Glutamatergic neuron (in vitro differentiated cells): ENCODE data around the gene RXFP2. TPM values are rescaled to one million over a fixed set of nuclear protein-coding genes. Genes with fewer than 3 reads are reported as not detected.

Experiments used
- DNase-seq: peaks from one replicate; pipeline ENCODE4 v3.0.0; 2022
- H3K27ac Mint-ChIP-seq: one replicate; pipeline ENCODE4 v1.8.0; 2020; ENCODE audit warnings: mild to moderate bottlenecking, mixed read lengths, inconsistent platforms; ENCODE audit not compliant: unreplicated experiment
- H3K27me3 Mint-ChIP-seq: one replicate; pipeline ENCODE4 v1.8.0; 2020; ENCODE audit warnings: mild to moderate bottlenecking, moderate library complexity, mixed read lengths, inconsistent platforms; ENCODE audit not compliant: unreplicated experiment
- H3K36me3 Mint-ChIP-seq: one replicate; pipeline ENCODE4 v1.8.0; 2020; ENCODE audit warnings: mild to moderate bottlenecking, mixed read lengths, inconsistent platforms; ENCODE audit not compliant: unreplicated experiment
- H3K4me1 Mint-ChIP-seq: one replicate; pipeline ENCODE4 v1.8.0; 2020; ENCODE audit warnings: mild to moderate bottlenecking, low read depth, mixed read lengths, inconsistent platforms; ENCODE audit not compliant: unreplicated experiment
- H3K4me3 Mint-ChIP-seq: one replicate; pipeline ENCODE4 v1.8.0; 2020; ENCODE audit warnings: mild to moderate bottlenecking, mixed read lengths, inconsistent platforms; ENCODE audit not compliant: unreplicated experiment
- H3K9me3 Mint-ChIP-seq: one replicate; pipeline ENCODE4 v1.8.0; 2020; ENCODE audit warnings: mild to moderate bottlenecking, moderate library complexity, mixed read lengths, inconsistent platforms; ENCODE audit not compliant: unreplicated experiment
- total RNA-seq: library from RNA; stranded (reverse); fragmentation: NEBNext Ultra II Directional; extraction: Animal tissue kit (Norgen Biotek cat#: 25700); gene quantifications from one replicate; pipeline ENCODE4 v1.2.1, GENCODE V29; 2021; ENCODE audit not compliant: unreplicated experiment
- TF ChIP-seq, protein P1 (sequence below): fragments of 200-600 bp; sonication (generic); IDR thresholded peaks from one replicate; pipeline ENCODE4 v1.5.0; 2021; ENCODE audit not compliant: partially characterized antibody, unreplicated experiment

Gene RXFP2
- total RNA-seq, 1 donor from 2014 or later = not detected

- TF ChIP-seq, protein P1, sequence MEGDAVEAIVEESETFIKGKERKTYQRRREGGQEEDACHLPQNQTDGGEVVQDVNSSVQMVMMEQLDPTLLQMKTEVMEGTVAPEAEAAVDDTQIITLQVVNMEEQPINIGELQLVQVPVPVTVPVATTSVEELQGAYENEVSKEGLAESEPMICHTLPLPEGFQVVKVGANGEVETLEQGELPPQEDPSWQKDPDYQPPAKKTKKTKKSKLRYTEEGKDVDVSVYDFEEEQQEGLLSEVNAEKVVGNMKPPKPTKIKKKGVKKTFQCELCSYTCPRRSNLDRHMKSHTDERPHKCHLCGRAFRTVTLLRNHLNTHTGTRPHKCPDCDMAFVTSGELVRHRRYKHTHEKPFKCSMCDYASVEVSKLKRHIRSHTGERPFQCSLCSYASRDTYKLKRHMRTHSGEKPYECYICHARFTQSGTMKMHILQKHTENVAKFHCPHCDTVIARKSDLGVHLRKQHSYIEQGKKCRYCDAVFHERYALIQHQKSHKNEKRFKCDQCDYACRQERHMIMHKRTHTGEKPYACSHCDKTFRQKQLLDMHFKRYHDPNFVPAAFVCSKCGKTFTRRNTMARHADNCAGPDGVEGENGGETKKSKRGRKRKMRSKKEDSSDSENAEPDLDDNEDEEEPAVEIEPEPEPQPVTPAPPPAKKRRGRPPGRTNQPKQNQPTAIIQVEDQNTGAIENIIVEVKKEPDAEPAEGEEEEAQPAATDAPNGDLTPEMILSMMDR = no peak
- Mint-ChIP-seq H3K36me3 (no peaks in the 10 kb centered on the region), H3K27me3 (peaks cover 3% of the 10 kb centered on the region), H3K4me3 (no peak overlapping the region), H3K4me1 (peaks cover 35% of the 10 kb centered on the region), H3K27ac (peak overlapping the region; percentile 98), H3K9me3 (peaks cover 6% of the 10 kb centered on the region)
- DNase-seq = peak; percentile 26
These were observed 85.6 kb downstream of the RXFP2 start for GRCh38 chr13:31824705-31825517.

DNA sequence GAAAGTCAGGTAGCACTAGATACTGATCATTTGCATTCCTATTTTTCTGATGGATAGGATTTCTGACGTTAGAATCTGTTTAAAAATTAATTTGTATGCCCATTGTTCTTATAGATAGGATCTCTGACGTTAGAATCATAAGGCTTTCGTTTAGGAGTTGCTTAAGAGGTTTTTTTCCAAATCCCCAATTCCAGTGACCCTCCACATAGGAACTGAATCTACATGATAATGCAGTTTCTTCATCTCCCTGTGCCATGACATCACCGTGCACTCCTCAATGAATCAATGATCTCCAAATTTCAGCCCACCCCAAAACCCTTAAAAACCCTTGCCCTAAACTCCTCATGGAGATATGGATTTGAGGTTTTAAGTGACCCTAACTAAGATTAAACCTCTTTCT, 87.2 kb downstream of the RXFP2 start:
- DNase-seq = no peak
- no peaks in the 10 kb centered on the region for H3K36me3 Mint-ChIP-seq
- peaks cover 3% of the 10 kb centered on the region for H3K27me3 Mint-ChIP-seq
- peaks cover 6% of the 10 kb centered on the region for H3K9me3 Mint-ChIP-seq
- peak overlapping the region; percentile 82 for H3K27ac Mint-ChIP-seq
- TF ChIP-seq, protein P1 = no peak
- H3K4me3 Mint-ChIP-seq = no peak overlapping the region
- peaks cover 35% of the 10 kb centered on the region for H3K4me1 Mint-ChIP-seq

DNA sequence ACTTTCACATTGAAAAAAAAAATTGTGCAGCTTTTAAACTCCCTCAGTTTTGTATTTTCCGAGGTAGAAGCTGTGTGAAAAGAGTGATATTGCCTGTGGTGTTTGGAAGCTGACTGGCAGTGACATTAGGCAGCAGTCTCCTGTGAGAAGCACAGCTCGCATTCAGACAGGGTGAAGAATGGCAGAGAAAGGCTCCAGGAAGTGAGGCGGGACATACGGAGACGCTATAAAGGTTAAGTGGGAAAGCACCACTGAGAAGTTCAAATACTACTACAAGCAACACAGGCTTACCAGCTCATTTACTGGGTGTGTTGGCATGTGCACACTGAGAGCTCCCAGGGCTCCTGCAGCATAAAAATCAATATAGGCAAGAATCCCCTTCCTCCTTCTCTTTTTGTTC, 88.4 kb downstream of the RXFP2 start:
- TF ChIP-seq, protein P1 = no peak
- no peaks in the 10 kb centered on the region for H3K36me3 Mint-ChIP-seq
- H3K4me1 Mint-ChIP-seq = peaks cover 35% of the 10 kb centered on the region
- no peak for DNase-seq
- peaks cover 6% of the 10 kb centered on the region for H3K9me3 Mint-ChIP-seq
- H3K27me3 Mint-ChIP-seq = peaks cover 3% of the 10 kb centered on the region
- no peak overlapping the region for H3K27ac Mint-ChIP-seq
- no peak overlapping the region for H3K4me3 Mint-ChIP-seq

DNA sequence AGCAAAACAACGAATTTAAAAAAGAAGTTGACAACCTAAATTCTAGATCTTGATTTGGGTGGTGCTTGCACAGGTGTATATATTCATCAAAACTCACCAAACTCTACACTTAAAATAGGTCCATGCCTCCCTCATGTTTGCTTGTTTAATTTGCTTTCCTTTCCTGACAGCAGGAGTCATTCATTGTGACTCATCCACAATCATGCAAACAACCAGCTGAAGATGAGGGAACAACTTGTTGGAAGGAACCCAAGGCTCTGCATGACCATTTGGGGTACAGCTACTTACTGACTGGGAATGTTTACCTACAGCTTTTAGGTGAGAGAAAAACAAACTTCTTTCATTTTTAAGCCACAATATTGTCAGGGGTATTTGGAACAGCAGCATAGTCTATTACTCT, 96.6 kb downstream of the RXFP2 start:
- Mint-ChIP-seq H3K27ac (no peak overlapping the region), H3K4me3 (no peak overlapping the region), H3K9me3 (no peaks in the 10 kb centered on the region), H3K27me3 (peaks cover 1% of the 10 kb centered on the region), H3K4me1 (peaks cover 12% of the 10 kb centered on the region), H3K36me3 (no peaks in the 10 kb centered on the region)
- no peak for DNase-seq
- TF ChIP-seq, protein P1 = no peak

DNA sequence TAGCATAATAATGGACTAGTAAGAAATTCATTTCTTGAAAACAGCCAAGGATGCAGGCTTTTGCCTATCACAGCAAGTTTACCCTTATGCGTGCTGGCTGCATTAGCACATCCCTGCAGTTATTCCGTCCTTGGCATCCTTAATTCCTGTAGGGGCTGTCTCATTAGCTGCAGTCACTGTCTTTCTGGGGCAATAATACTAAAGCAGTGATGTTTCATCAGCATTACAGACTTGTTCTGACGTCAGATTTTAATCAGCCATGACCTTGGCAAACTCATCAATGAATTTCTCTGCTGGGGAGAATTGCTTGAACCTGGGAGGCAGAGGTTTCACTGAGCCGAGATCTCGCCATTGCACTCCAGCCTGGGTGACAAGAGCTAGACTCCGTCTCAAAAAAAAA, 103.7 kb downstream of the RXFP2 start:
- Mint-ChIP-seq H3K4me1 (peaks cover 17% of the 10 kb centered on the region), H3K4me3 (no peak overlapping the region), H3K27ac (no peak overlapping the region), H3K9me3 (no peaks in the 10 kb centered on the region), H3K27me3 (no peaks in the 10 kb centered on the region), H3K36me3 (no peaks in the 10 kb centered on the region)
- TF ChIP-seq, protein P1 = no peak
- no peak for DNase-seq
